Activated T-helper 1 cell treated with anti-CD3 and anti-CD28 coated beads, Interleukin-2, amount 50 U/mL, for 16 hours (primary cell): ENCODE measurements around the gene PTPRE.

Source experiments
- DNase-seq, 2 donors: peaks; one replicate each; pipeline ENCODE4 v3.0.0-alpha.2; 2020; ENCODE audit warnings: low read depth in 1 of 2, low spot score in 1 of 2

The PTPRE gene

GRCh38 chr10:128022261-128023196 lies 115.6 kb downstream of the PTPRE start:
- no peak for DNase-seq

GRCh38 chr10:128024426-128024825 lies 117.5 kb downstream of the PTPRE start:
- DNase-seq: no peak

GRCh38 chr10:128025437-128025836 lies 118.5 kb downstream of the PTPRE start:
- DNase-seq: no peak

- no peak for DNase-seq
Measured at GRCh38 chr10:128025951-128026350, 119.0 kb downstream of the PTPRE start.

- DNase-seq: no peak
Measured at GRCh38 chr10:128026615-128027300, 119.9 kb downstream of the PTPRE start.

GRCh38 chr10:128027306-128027705 lies 120.4 kb downstream of the PTPRE start:
- DNase-seq: no peak

GRCh38 chr10:128027822-128028507 lies 121.1 kb downstream of the PTPRE start:
- no peak for DNase-seq

- no peak for DNase-seq
Measured at GRCh38 chr10:128028508-128029289, 121.8 kb downstream of the PTPRE start.

GRCh38 chr10:128029290-128029651 lies 122.4 kb downstream of the PTPRE start:
- no peak for DNase-seq

GRCh38 chr10:128029731-128030369 lies 122.9 kb downstream of the PTPRE start:
- DNase-seq: no peak

- no peak for DNase-seq
Measured at GRCh38 chr10:128030498-128031072, 123.7 kb downstream of the PTPRE start.

GRCh38 chr10:128031216-128031615 lies 124.3 kb downstream of the PTPRE start:
- no peak for DNase-seq

- DNase-seq: no peak
Measured at GRCh38 chr10:128032466-128032865, 125.6 kb downstream of the PTPRE start.

GRCh38 chr10:128035557-128035973 lies 128.7 kb downstream of the PTPRE start:
- DNase-seq: peak in 1 of 2 donors; percentile 44

- DNase-seq: no peak
Measured at GRCh38 chr10:128036011-128036615, 129.2 kb downstream of the PTPRE start.

GRCh38 chr10:128036746-128037543 lies 130.0 kb downstream of the PTPRE start:
- no peak for DNase-seq

- DNase-seq: no peak
Measured at GRCh38 chr10:128040096-128040495, 133.2 kb downstream of the PTPRE start.

GRCh38 chr10:128040681-128041080 lies 133.8 kb downstream of the PTPRE start:
- DNase-seq: no peak

- no peak for DNase-seq
Measured at GRCh38 chr10:128042131-128042610, 135.3 kb downstream of the PTPRE start.
